ENCODE measurements around the gene IRAG1. TPM values are rescaled to one million over a fixed set of nuclear protein-coding genes. Genes with fewer than 3 reads are reported as not detected.

Gene IRAG1
- total RNA-seq, 1 donor from 2014 or later, result 5.1 TPM

DNA sequence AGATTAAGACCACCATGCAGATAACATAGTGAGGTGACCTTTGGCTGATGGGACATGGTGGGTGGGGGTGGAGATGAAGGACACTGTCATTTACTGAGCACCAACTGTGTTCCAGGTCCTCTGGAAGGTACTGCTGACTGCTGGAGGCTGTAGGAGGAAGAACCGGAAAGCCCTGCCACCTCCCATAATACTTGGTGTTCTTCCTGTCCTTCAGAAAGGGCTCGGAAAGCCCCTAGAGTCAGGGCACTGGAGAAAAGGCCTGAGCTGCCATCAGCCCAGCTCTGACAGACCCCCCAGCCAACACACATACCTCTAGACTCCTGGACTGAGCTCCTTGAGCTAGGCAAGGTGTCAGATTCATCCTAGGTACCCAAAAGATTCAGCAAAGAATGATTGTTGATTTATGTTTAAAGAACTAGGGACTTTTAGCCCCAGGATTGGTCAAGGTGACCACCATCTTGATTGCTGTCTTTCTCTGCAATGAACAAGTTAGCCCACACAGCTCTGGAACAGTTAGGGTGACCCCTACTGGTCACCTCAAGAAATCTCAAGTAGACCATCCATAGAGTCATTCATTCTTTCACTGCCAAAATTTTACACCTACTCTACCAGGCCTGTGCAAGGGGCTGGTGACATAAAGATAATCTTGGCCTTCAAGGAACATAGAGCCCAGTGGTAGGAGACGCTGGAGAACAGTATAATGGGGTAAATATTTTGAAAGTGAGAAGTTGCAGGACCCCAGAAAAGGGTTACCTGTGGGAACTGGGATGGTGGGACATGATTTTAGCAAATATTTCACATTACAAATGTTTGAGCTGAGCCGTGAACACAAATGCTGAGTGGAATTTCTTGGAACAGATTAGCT is 39.4 kb downstream of the IRAG1 start:
- Mint-ChIP-seq H3K9me3 (no peaks in the 10 kb centered on the region), H3K27me3 (no peaks in the 10 kb centered on the region)
- TF ChIP-seq CTCF (conservative IDR thresholded peaks at IDR 0.05), result peak; percentile 78

GRCh38 chr11:10653261-10653660 is 40.3 kb downstream of the IRAG1 start:
- H3K36me3 Mint-ChIP-seq, result no peaks in the 10 kb centered on the region
- no peak for TF ChIP-seq CTCF (conservative IDR thresholded peaks at IDR 0.05)
- DNase-seq (ENCODE audit: extremely low spot score, unreplicated experiment), result no peak
- H3K9me3 Mint-ChIP-seq, result no peaks in the 10 kb centered on the region
- no peak overlapping the region for H3K4me3 Mint-ChIP-seq
- no peaks in the 10 kb centered on the region for H3K27me3 Mint-ChIP-seq
- H3K4me1 Mint-ChIP-seq (ENCODE audit: unreplicated experiment), result peaks cover 16% of the 10 kb centered on the region
- H3K27ac Mint-ChIP-seq, result peak overlapping the region; percentile 35

More for the DNA sequence above, 39.4 kb downstream of the IRAG1 start:
- peak overlapping the region; percentile 64 for H3K27ac Mint-ChIP-seq
- H3K4me1 Mint-ChIP-seq (ENCODE audit: unreplicated experiment), result peaks cover 22% of the 10 kb centered on the region
- no peak for DNase-seq (ENCODE audit: extremely low spot score, unreplicated experiment)
- no peak overlapping the region for H3K4me3 Mint-ChIP-seq
- no peaks in the 10 kb centered on the region for H3K36me3 Mint-ChIP-seq

DNA sequence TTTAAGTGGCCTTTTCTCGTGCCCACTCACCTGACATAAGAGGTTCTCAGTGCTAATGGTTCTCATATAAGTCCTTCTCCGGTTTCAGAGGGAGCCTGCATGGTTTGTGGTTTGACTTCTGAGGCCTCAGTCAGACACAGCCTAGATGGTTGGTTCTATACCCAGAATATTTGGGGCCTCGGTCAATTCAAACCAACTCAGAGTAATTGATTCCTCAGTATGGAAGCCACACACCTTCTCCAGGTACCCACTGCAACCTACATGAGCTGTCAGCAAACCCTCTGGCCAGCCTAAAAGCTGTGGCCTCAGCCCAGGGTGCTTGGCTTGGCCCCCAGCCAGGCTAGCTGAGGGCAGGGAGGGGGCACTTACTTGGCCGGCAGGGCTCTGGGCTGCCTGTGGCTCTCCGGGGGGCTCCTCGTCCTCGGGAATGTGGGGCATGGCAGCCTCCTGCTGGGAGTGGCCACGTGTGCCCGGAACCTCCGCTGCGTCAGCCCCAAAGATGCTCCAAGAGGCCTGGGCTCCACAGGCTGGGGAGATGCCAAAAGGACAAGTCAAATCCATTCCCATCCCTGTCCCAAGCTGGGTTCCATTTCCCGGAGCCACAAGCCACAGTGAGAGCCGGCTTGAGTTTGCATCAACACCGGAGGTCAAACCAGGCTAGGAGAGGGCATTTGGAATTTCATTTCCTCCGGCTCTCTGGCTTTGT is 41.7 kb downstream of the IRAG1 start:
- H3K27ac Mint-ChIP-seq, result no peak overlapping the region
- H3K9me3 Mint-ChIP-seq, result no peaks in the 10 kb centered on the region
- no peaks in the 10 kb centered on the region for H3K27me3 Mint-ChIP-seq
- DNase-seq (ENCODE audit: extremely low spot score, unreplicated experiment), result no peak
- H3K4me1 Mint-ChIP-seq (ENCODE audit: unreplicated experiment), result peaks cover 9% of the 10 kb centered on the region
- H3K36me3 Mint-ChIP-seq, result no peaks in the 10 kb centered on the region
- no peak for TF ChIP-seq CTCF (conservative IDR thresholded peaks at IDR 0.05)
- no peak overlapping the region for H3K4me3 Mint-ChIP-seq

GRCh38 chr11:10650630-10651029 is 42.9 kb downstream of the IRAG1 start:
- Mint-ChIP-seq H3K27ac (no peak overlapping the region), H3K9me3 (no peaks in the 10 kb centered on the region), H3K27me3 (no peaks in the 10 kb centered on the region), H3K4me3 (no peak overlapping the region), H3K36me3 (no peaks in the 10 kb centered on the region), H3K4me1 (ENCODE audit: unreplicated experiment) (peaks cover 9% of the 10 kb centered on the region)
- no peak for TF ChIP-seq CTCF (conservative IDR thresholded peaks at IDR 0.05)
- DNase-seq (ENCODE audit: extremely low spot score, unreplicated experiment), result no peak

GRCh38 chr11:10650166-10650565 is 43.4 kb downstream of the IRAG1 start:
- H3K27me3 Mint-ChIP-seq, result no peaks in the 10 kb centered on the region
- H3K27ac Mint-ChIP-seq, result no peak overlapping the region
- no peak for DNase-seq (ENCODE audit: extremely low spot score, unreplicated experiment)
- no peak overlapping the region for H3K4me3 Mint-ChIP-seq
- no peaks in the 10 kb centered on the region for H3K9me3 Mint-ChIP-seq
- no peaks in the 10 kb centered on the region for H3K36me3 Mint-ChIP-seq
- no peak for TF ChIP-seq CTCF (conservative IDR thresholded peaks at IDR 0.05)
- H3K4me1 Mint-ChIP-seq (ENCODE audit: unreplicated experiment), result peaks cover 7% of the 10 kb centered on the region
